SU-DHL-6 (cell line): Measurements from ENCODE around the gene CHCHD3.

Experiments
- EZH2phosphoT487 ChIP-seq: fragments of 200-600 bp; sonication (generic), shearing (Covaris generic); conservative IDR thresholded peaks from 2 replicates; pipeline ENCODE4 v1.6.1; 2018; ENCODE audit warnings: mild to moderate bottlenecking, antibody characterized with exemption, low read length, moderate library complexity, mixed read lengths
- TF ChIP-seq, protein P1 (sequence below): fragments of 200-600 bp; sonication (generic); IDR thresholded peaks from one replicate; pipeline ENCODE4 v1.5.1; 2017; ENCODE audit warnings: antibody characterized with exemption, mild to moderate bottlenecking, low read length, moderate library complexity; ENCODE audit not compliant: insufficient read depth, poor library complexity, severe bottlenecking

DNA sequence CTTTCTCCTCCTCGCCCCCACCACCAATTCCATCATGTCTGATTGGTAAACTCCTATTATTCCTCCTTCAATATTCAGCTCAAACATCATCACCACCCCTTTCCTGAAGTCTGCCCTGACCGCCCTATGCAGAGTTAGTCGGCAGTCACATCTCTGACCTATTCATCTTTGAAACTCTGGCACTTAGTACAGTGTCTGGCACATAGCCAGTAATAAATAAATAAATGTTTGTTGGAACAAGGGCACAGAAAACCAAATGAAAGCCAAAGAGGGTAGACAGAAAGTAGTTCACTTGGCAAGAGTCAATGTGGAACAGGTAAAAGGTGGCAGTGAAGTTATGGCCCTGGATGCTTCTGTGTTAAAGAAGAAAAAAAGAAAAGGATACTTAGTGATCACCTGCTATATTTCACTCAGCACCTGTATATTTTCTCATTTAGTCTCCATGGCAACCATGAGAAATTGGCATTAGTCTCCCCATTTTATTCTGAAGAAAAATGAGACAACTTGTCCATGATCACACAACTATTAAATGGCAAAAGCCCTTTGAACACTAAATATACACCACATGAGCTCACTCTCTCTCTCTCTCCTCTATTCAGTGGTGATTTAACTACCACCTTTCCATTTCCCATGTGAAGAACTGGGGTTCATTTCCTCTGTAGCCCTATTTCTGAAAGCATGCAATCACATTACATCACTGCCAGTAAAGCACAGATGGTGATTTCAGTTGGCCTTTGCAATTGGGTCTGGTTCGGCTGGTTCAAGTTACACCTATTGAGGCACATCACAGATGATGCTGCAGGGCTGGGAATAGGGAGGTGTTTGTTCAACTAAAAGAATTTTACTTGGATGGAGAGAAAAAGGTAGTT is 25.3 kb downstream of the CHCHD3 start:
- TF ChIP-seq, protein P1, sequence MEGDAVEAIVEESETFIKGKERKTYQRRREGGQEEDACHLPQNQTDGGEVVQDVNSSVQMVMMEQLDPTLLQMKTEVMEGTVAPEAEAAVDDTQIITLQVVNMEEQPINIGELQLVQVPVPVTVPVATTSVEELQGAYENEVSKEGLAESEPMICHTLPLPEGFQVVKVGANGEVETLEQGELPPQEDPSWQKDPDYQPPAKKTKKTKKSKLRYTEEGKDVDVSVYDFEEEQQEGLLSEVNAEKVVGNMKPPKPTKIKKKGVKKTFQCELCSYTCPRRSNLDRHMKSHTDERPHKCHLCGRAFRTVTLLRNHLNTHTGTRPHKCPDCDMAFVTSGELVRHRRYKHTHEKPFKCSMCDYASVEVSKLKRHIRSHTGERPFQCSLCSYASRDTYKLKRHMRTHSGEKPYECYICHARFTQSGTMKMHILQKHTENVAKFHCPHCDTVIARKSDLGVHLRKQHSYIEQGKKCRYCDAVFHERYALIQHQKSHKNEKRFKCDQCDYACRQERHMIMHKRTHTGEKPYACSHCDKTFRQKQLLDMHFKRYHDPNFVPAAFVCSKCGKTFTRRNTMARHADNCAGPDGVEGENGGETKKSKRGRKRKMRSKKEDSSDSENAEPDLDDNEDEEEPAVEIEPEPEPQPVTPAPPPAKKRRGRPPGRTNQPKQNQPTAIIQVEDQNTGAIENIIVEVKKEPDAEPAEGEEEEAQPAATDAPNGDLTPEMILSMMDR = no peak
- TF ChIP-seq EZH2phosphoT487 = no peak
